NCI-H187 (cell line): Measurements from ENCODE around the gene ACACB.

Source experiments
- DNase-seq, 2 experiments: peaks; one replicate each; lab custom pipeline; 2025; lab: John Stamatoyannopoulos, UW

ACACB gene

GRCh38 chr12:109178532-109178931, 62.1 kb downstream of the ACACB start:
- no peak for DNase-seq

GRCh38 chr12:109179927-109180326, 63.5 kb downstream of the ACACB start:
- DNase-seq: no peak

- no peak for DNase-seq
Measured at GRCh38 chr12:109182041-109182839, 65.9 kb downstream of the ACACB start.

GRCh38 chr12:109185441-109185840, 69.1 kb downstream of the ACACB start:
- DNase-seq: no peak

GRCh38 chr12:109186993-109187653, 70.7 kb downstream of the ACACB start:
- no peak for DNase-seq

GRCh38 chr12:109188108-109188712, 71.8 kb downstream of the ACACB start:
- no peak for DNase-seq

DNA sequence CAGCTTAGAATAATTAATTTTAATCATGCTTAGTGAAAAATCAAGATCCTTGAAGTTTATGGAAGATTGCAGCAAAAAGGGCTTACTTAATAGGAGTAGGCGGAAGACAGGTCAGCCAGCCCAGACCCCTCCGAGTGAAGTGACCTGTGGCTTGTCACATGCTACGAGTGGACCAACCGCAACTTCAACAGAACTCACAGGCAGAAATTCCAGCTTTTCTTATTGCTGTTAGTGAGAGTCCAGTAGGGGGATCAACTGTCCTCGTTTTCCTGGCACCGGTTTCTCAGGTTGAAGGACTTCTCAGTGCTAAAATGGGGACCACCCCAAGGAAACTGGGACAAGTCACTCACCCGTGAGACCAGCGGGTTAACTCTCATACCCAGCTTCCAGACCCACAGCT, 72.9 kb downstream of the ACACB start:
- no peak for DNase-seq

GRCh38 chr12:109191621-109192250, 75.3 kb downstream of the ACACB start:
- DNase-seq: no peak

DNA sequence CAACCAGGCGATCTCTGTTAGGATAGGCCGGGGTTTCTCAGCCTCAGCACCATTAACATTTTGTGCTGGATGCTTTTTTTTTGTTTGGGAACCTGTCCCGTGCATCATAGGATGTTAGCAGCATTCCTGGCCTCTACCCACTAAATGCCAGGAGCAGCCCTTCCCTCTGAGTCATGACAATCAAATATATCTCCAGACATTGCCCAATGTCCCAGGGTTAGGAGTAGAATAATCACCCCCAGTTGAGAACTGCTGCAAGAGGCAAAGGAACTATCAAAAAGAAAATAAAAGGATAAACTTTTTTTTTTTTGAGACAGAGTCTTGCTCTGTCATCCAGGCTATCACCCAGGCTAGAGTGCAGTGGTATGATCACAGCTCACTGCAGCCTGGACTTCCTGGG, 76.0 kb downstream of the ACACB start:
- DNase-seq: no peak

GRCh38 chr12:109193896-109194295, 77.5 kb downstream of the ACACB start:
- no peak for DNase-seq

DNA sequence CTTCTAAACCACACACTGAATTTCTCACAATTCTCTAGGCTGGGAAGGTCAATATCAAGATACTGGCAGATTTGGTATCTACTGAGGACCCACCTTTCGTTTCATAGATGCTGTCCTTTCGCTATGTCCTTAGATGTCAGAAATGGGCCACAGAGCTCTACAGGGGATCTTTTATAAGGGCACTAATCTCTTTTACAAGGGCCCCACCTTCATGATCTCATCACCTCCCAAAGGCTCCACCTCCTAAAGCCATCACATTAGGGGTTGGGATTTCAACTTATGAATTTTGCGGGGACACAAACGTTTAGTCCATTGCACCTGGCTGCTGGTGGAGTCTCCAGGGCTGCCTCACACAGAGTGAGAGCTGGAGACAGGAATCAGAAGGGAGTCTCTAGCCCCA, 79.9 kb downstream of the ACACB start:
- DNase-seq: no peak

GRCh38 chr12:109197327-109197726, 80.9 kb downstream of the ACACB start:
- no peak for DNase-seq

- no peak for DNase-seq
Measured at GRCh38 chr12:109199324-109199723, 82.9 kb downstream of the ACACB start.

GRCh38 chr12:109200825-109201495, 84.6 kb downstream of the ACACB start:
- no peak for DNase-seq

GRCh38 chr12:109201496-109201885, 85.1 kb downstream of the ACACB start:
- DNase-seq: no peak

DNA sequence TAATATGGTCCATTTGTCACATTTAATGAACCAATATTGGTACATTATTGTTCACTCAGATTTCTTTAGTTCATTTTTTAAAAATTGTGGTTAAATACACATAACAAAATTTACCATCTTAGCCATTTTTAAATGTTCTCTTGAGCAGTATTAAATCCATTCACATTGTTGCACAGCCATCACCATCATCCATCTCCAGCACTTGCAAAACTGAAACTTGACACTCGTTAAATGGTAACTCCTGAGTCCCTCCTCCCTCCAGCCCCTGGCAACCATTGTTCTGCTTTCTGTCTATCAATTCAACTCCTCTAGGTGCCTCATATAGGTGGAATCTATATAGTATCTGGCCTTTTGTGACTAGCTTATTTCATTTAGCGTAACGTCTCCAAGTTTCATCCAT, 86.4 kb downstream of the ACACB start:
- DNase-seq: no peak

- no peak for DNase-seq
Measured at GRCh38 chr12:109203480-109203879, 87.1 kb downstream of the ACACB start.

GRCh38 chr12:109209082-109209481, 92.7 kb downstream of the ACACB start:
- DNase-seq: no peak

- DNase-seq: no peak
Measured at GRCh38 chr12:109212460-109213115, 96.2 kb downstream of the ACACB start.

DNA sequence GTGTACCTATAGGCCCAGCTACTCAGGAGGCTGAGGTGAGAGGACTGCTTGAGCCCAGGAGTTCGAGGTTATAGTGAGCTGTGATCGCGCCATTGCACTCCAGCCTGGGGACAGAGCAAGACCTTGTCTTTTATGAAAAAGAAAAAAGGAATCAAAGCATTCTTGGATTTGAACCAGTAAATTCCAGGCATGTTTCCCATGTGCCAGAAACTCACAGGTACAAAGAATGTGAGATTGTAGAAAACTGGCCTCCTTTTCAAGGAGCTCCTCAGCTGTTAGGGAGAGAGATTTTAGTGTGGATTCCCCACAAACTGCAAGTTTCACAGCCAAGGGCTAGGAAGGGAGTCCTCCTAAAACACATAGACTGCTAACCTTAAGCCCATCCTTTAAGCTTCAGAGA, 97.7 kb downstream of the ACACB start:
- DNase-seq: no peak

DNA sequence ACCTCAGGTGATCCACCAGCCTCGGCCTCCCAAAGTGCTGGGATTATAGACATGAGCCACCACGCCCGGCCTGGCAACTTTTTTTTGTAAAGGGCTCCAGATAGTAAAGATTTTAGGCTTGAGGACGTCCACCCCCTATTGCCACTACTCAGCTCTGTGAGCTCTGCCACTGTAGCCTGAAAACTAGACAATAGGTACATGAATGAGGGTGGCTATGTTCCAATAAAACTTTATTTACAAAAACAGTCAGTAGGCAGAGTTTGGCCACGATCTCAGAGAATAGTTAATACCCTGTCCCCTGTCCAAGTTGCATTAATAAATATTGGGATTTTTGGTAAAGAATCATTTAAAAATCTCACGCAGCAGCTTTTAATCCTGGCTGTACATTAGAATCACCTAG, 102.6 kb downstream of the ACACB start:
- no peak for DNase-seq

- DNase-seq: no peak
Measured at GRCh38 chr12:109219938-109220337, 103.6 kb downstream of the ACACB start.
